Hematopoietic multipotent progenitor cell treated with erythropoietin and hydrocortisone succinate and interleukin-3 and kit ligand, for 4 days (in vitro differentiated cells): ENCODE results near the gene SVIL.
"Not testable (repeated sequence)": the region's sequence is repeated elsewhere in the genome, so short reads cannot be mapped to it uniquely, and the experiment has no call there.

Experiments used
- DNase-seq: peaks from one replicate; pipeline ENCODE4 v3.0.0-alpha.2; 2015

SVIL gene

GRCh38 chr10:29600821-29601220, 34.0 kb downstream of the SVIL start:
- DNase-seq: no peak

- no peak for DNase-seq
Observed at GRCh38 chr10:29600067-29600466, 34.7 kb downstream of the SVIL start.

GRCh38 chr10:29598851-29599311, 35.9 kb downstream of the SVIL start:
- DNase-seq: no peak

- no peak for DNase-seq
Observed at GRCh38 chr10:29596826-29597225, 37.9 kb downstream of the SVIL start.

GRCh38 chr10:29596356-29596755, 38.4 kb downstream of the SVIL start:
- no peak for DNase-seq

GRCh38 chr10:29595636-29596225, 39.0 kb downstream of the SVIL start:
- no peak for DNase-seq

GRCh38 chr10:29595146-29595545, 39.6 kb downstream of the SVIL start:
- no peak for DNase-seq

GRCh38 chr10:29591651-29591968, 43.2 kb downstream of the SVIL start:
- no peak for DNase-seq

GRCh38 chr10:29590915-29591650, 43.7 kb downstream of the SVIL start:
- DNase-seq: no peak

GRCh38 chr10:29588629-29589421, 45.9 kb downstream of the SVIL start:
- peak; percentile 13 for DNase-seq

- not testable (repeated sequence) for DNase-seq
Observed at GRCh38 chr10:29587750-29588628, 46.8 kb downstream of the SVIL start.

- not testable (repeated sequence) for DNase-seq
Observed at GRCh38 chr10:29587102-29587749, 47.5 kb downstream of the SVIL start.

- DNase-seq: no peak
Observed at GRCh38 chr10:29586509-29586908, 48.3 kb downstream of the SVIL start.

- DNase-seq: no peak
Observed at GRCh38 chr10:29585488-29585976, 49.2 kb downstream of the SVIL start.

GRCh38 chr10:29584436-29584835, 50.3 kb downstream of the SVIL start:
- no peak for DNase-seq

GRCh38 chr10:29583674-29584073, 51.1 kb downstream of the SVIL start:
- DNase-seq: no peak

GRCh38 chr10:29582769-29583168, 52.0 kb downstream of the SVIL start:
- DNase-seq: not testable (repeated sequence)

- no peak for DNase-seq
Observed at GRCh38 chr10:29579455-29579970, 55.3 kb downstream of the SVIL start.

GRCh38 chr10:29578457-29578856, 56.3 kb downstream of the SVIL start:
- no peak for DNase-seq

GRCh38 chr10:29576681-29577080, 58.1 kb downstream of the SVIL start:
- DNase-seq: no peak

GRCh38 chr10:29575098-29575455, 59.7 kb downstream of the SVIL start:
- DNase-seq: no peak
